K562 (cell line): ENCODE results near the gene RARRES2. TPM values are rescaled to one million over a fixed set of nuclear protein-coding genes. Genes with fewer than 3 reads are reported as not detected.
A peak's percentile ranks its signal among the peaks of the same experiment; 100 is the strongest.

Source experiments
- CCNT2 ChIP-seq: IDR thresholded peaks from 2 replicates; pipeline ENCODE4 v1.6.1; 2011; ENCODE audit warnings: borderline replicate concordance, low read depth, mild to moderate bottlenecking, moderate library complexity, mixed read lengths, low read length; ENCODE audit not compliant: insufficient read length; ENCODE audit errors: extremely low read depth
- CEBPB ChIP-seq: fragments of 450-650 bp; IDR thresholded peaks from 2 replicates; pipeline ENCODE4 v1.6.1; 2016; ENCODE audit warnings: missing genetic modification characterization, missing compliant biosample characterization
- ELF1 ChIP-seq: fragments of 200-800 bp; sonication (Bioruptor generic); IDR thresholded peaks from 2 replicates; pipeline ENCODE4 v1.6.1; 2016; ENCODE audit warnings: missing genetic modification characterization, missing compliant biosample characterization
- EP400 ChIP-seq: fragments of 450-650 bp; IDR thresholded peaks from 2 replicates; pipeline ENCODE4 v1.6.1; 2017; ENCODE audit warnings: antibody characterized with exemption, mild to moderate bottlenecking, moderate library complexity
- ETV5 ChIP-seq: sonication (generic); formaldehyde crosslinking; IDR thresholded peaks from 2 replicates; pipeline ENCODE4 v1.4.0; 2020; ENCODE audit warnings: low read depth, mild to moderate bottlenecking, missing genetic modification reagents
- FOSL1 ChIP-seq: fragments of 200-800 bp; sonication (Bioruptor generic); conservative IDR thresholded peaks from 2 replicates; pipeline ENCODE4 v1.6.1; 2016; ENCODE audit warnings: missing genetic modification characterization, missing compliant biosample characterization
- MAFF ChIP-seq: IDR thresholded peaks from 2 replicates; pipeline ENCODE4 v1.6.1; 2012; ENCODE audit warnings: low read length, improper control_type of control experiment
- PHTF2 ChIP-seq: fragments of 250-450 bp; sonication (Bioruptor Pico); IDR thresholded peaks from 2 replicates; pipeline ENCODE4 v1.5.0; 2021; ENCODE audit warnings: mild to moderate bottlenecking
- POLR2AphosphoS2 ChIP-seq: IDR thresholded peaks from 2 replicates; pipeline ENCODE4 v1.6.1; 2012; ENCODE audit warnings: low read length, improper control_type of control experiment
- PTRF ChIP-seq: fragments of 450-650 bp; IDR thresholded peaks from 2 replicates; pipeline ENCODE4 v1.6.1; 2016; ENCODE audit warnings: mild to moderate bottlenecking, missing genetic modification characterization, missing compliant biosample characterization
- RBM17 ChIP-seq: fragments of 200-400 bp; formaldehyde crosslinking; IDR thresholded peaks from 2 replicates; pipeline ENCODE4 v1.6.1; 2017; ENCODE audit warnings: low read depth, mild to moderate bottlenecking, low read length, borderline replicate concordance
- RBM25 ChIP-seq: fragments of 200-400 bp; formaldehyde crosslinking; IDR thresholded peaks from 2 replicates; pipeline ENCODE4 v1.6.1; 2018; ENCODE audit warnings: low read length, low read depth, moderate library complexity; ENCODE audit not compliant: severe bottlenecking
- RUNX1 ChIP-seq: sonication (generic); IDR thresholded peaks from 2 replicates; pipeline ENCODE4 v1.6.1; 2016; ENCODE audit warnings: antibody characterized with exemption, low read depth
- SMAD3 ChIP-seq: fragments of 450-650 bp; formaldehyde crosslinking; conservative IDR thresholded peaks from 2 replicates; pipeline ENCODE4 v1.4.0; 2020; ENCODE audit warnings: mild to moderate bottlenecking
- TBL1XR1 ChIP-seq, 2 experiments: IDR thresholded peaks; 2 replicates each; pipeline ENCODE4 v1.6.1; 2012; ENCODE audit warnings: improper control_type of control experiment in 2 of 2, low read length in 2 of 2, mild to moderate bottlenecking in 1 of 2
- TGIF2 ChIP-seq: sonication (generic); formaldehyde crosslinking; IDR thresholded peaks from 2 replicates; pipeline ENCODE4 v1.8.1; 2022; ENCODE audit warnings: mild to moderate bottlenecking, missing genetic modification reagents, moderate library complexity
- THAP7 ChIP-seq: fragments of 250-450 bp; sonication (Bioruptor Pico); IDR thresholded peaks from 2 replicates; pipeline ENCODE4 v1.5.0; 2021
- ZBTB17 ChIP-seq: fragments of 450-650 bp; formaldehyde crosslinking; IDR thresholded peaks from 2 replicates; pipeline ENCODE4 v1.4.0; 2020; ENCODE audit warnings: mild to moderate bottlenecking
- ZFP30 ChIP-seq: fragments of 250-450 bp; sonication (Bioruptor Pico); IDR thresholded peaks from 2 replicates; pipeline ENCODE4 v1.8.0; 2022; ENCODE audit warnings: moderate library complexity, mild to moderate bottlenecking, inconsistent platforms, borderline replicate concordance
- ZNF512 ChIP-seq: IDR thresholded peaks from 2 replicates; pipeline ENCODE4 v1.6.1; 2016; ENCODE audit warnings: missing genetic modification characterization, missing compliant biosample characterization
- polyA plus RNA-seq, 8 experiments: library from polyadenylated mRNA; depleted of rRNA in 4 of 8; stranded (reverse) in 5 of 8; unstranded in 3 of 8; fragments of >200 nt; fragmentation: Nextera tagmentation in 2 of 8; fragmentation: Illumina TruSeq in 1 of 8; extraction: Ambion mirVana in 2 of 8; extraction: Trizol in 1 of 8; gene quantifications; 2 replicates each; pipeline versions ENCODE4 v1.2.1 to v1.2.3, GENCODE V29; 2011 to 2014; ENCODE audit warnings: inconsistent platforms in 1 of 8, missing spikeins in 1 of 8
- total RNA-seq, 7 experiments: library from RNA; depleted of rRNA in 6 of 7; stranded (reverse); fragments of >200 nt in 6 of 7; fragmentation: Illumina TruSeq in 2 of 7; extraction: Trizol in 2 of 7; gene quantifications; 2 replicates each; pipeline versions ENCODE4 v1.2.1 to v1.2.3, GENCODE V29; 2011 to 2021; ENCODE audit warnings: low replicate concordance in 1 of 7
- TF ChIP-seq, protein P1 (sequence below): fragments of 450-650 bp; formaldehyde crosslinking; IDR thresholded peaks from 2 replicates; pipeline ENCODE4 v1.4.0; 2022; ENCODE audit warnings: missing genetic modification characterization

Gene RARRES2
- total and polyA plus RNA-seq, 9 of the 15 experiments (the other 6 are each of a cell fraction or from before 2014, with no cell fraction given) = 0.11 to 1.7 (median 0.23) TPM; not detected in 6

GRCh38 chr7:150378853-150379440, 37.5 kb upstream of the RARRES2 start, which contains the start of gene ZNF775 (continued):
- TF ChIP-seq EP400 (no peak; the same call in 1 of the 2 replicates), CCNT2 (peak; percentile 89), RBM17 (no peak), CEBPB (no peak), POLR2AphosphoS2 (no peak), FOSL1 (no peak), RBM25 (peak; percentile 100), ZFP30 (CRISPR knock-in tag) (no peak), TBL1XR1 (IDR thresholded peaks at IDR 0.05; ENCODE audit: low read length in 2 of 2) (0 out of 4 replicates have a peak, but pooled peaks of 1 of the 2 experiments have one; percentile 39), MAFF (no peak), PHTF2 (CRISPR knock-in tag) (no peak), ETV5 (CRISPR knock-in tag) (no peak; the same call in 1 of the 2 replicates), ZNF512 (tag) (no peak), ZBTB17 (CRISPR knock-in tag) (no peak; the same call in 1 of the 2 replicates), ELF1 (no peak), SMAD3 (CRISPR knock-in tag) (no peak), TGIF2 (CRISPR knock-in tag) (peak; percentile 70; the same call in 1 of the 2 replicates), RUNX1 (peak; percentile 23; the same call in 1 of the 2 replicates), THAP7 (CRISPR knock-in tag) (peak; percentile 85; the same call in 1 of the 2 replicates), PTRF (tag) (no peak)
- TF ChIP-seq, protein P1, sequence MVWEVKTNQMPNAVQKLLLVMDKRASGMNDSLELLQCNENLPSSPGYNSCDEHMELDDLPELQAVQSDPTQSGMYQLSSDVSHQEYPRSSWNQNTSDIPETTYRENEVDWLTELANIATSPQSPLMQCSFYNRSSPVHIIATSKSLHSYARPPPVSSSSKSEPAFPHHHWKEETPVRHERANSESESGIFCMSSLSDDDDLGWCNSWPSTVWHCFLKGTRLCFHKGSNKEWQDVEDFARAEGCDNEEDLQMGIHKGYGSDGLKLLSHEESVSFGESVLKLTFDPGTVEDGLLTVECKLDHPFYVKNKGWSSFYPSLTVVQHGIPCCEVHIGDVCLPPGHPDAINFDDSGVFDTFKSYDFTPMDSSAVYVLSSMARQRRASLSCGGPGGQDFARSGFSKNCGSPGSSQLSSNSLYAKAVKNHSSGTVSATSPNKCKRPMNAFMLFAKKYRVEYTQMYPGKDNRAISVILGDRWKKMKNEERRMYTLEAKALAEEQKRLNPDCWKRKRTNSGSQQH (CRISPR knock-in tag) = no peak
